ENCODE measurements around the gene EXD2. TPM values are rescaled to one million over a fixed set of nuclear protein-coding genes. Genes with fewer than 3 reads are reported as not detected.

Gene EXD2, protein sequence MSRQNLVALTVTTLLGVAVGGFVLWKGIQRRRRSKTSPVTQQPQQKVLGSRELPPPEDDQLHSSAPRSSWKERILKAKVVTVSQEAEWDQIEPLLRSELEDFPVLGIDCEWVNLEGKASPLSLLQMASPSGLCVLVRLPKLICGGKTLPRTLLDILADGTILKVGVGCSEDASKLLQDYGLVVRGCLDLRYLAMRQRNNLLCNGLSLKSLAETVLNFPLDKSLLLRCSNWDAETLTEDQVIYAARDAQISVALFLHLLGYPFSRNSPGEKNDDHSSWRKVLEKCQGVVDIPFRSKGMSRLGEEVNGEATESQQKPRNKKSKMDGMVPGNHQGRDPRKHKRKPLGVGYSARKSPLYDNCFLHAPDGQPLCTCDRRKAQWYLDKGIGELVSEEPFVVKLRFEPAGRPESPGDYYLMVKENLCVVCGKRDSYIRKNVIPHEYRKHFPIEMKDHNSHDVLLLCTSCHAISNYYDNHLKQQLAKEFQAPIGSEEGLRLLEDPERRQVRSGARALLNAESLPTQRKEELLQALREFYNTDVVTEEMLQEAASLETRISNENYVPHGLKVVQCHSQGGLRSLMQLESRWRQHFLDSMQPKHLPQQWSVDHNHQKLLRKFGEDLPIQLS
- total RNA-seq, result 1 to 10 TPM; 6.5 to 8.3 TPM

DNA sequence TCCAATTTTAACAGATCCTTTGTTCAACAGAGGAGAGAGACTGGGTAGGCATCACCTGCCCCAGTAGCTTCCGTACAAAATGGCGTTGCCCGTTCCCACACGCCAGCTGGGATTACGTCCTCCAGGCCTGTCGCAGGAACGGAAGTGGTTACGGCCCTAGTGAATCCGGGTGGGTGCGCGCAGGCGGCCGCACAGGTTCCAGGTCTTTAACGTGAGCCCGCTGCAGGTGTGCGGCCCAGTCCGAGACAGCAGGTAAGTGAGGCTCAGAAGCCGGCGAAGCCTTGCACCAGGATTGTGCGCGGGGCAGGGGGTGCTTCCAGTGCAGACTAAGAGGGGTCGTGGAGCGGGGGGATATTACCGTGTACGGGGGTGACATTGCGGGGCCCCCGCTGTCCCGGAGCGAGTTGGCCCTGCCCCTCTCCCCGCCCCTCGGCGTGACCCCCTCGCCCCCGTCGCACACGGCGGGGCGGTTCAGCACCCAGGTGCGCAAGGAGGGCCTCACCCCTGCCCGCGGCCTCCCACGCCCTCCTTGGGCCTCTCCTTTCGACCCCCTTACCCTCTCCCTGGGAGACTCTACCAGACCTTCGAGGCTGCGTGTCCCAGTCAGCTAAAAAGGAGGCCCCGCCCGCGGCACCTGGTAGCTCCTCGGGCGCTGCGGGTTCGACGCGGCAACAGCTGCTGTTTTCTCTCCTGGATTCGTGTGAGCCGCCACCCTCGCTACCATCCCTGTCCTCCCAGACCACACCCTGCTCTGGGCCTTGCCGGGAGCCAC is at the start of gene EXD2:
Gene EXD2 (plus strand): TSS at position 159 of the 772 bp plus-strand sequence. CDS start 17,973 bp downstream, outside the sequence.
- DNase-seq (peak; percentile 76), ATAC-seq (ENCODE audit: low read depth) (peak; percentile 86)
- peaks cover 7% of the 10 kb centered on the region for H3K27me3 Mint-ChIP-seq
- peak within 1 kb of the TSS; percentile 81 for H3K27ac Mint-ChIP-seq
- peak within 1 kb of the TSS; percentile 89 for H3K4me3 Mint-ChIP-seq
- no peaks in the 10 kb centered on the region for H3K9me3 Mint-ChIP-seq
- peaks cover 15% of the 10 kb centered on the region for H3K4me1 Mint-ChIP-seq
- no peaks in the 10 kb centered on the region for H3K36me3 Mint-ChIP-seq
- POLR2A ChIA-PET, result interaction anchor here (0.5 to 2.3 kb wide), 4 partner anchors 34 to 207 kb away, joined by 3 to 9 read pairs (median 3); partner anchors contain the start of genes DCAF5, ERH and SLC39A9

DNA sequence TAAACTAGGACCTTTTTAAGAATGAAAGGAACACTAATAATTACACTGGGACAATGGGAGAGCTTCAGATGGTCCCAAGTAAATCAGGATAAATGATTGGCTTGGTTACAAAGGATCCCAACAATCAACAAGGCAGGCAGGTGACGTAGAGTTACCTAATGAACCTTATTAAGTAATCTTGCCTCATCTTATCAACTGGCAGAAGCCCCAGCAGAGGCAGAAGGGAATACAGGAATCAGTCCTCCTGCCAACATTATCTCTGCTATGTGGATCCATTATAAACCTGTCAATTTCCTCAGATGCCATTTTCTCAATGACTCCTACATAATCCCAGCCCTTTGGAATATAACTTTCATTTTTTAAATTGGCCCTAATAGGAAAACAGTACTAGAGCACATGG is 49.7 kb upstream of the EXD2 start:
- peaks cover 16% of the 10 kb centered on the region for H3K36me3 Mint-ChIP-seq
- POLR2A ChIA-PET, result no interaction called here
- no peak for ATAC-seq (ENCODE audit: low read depth)
- H3K27ac Mint-ChIP-seq, result no peak overlapping the region
- DNase-seq, result no peak
- H3K27me3 Mint-ChIP-seq, result no peaks in the 10 kb centered on the region
- H3K9me3 Mint-ChIP-seq, result no peaks in the 10 kb centered on the region
- H3K4me1 Mint-ChIP-seq, result peaks cover 12% of the 10 kb centered on the region
- H3K4me3 Mint-ChIP-seq, result no peak overlapping the region

DNA sequence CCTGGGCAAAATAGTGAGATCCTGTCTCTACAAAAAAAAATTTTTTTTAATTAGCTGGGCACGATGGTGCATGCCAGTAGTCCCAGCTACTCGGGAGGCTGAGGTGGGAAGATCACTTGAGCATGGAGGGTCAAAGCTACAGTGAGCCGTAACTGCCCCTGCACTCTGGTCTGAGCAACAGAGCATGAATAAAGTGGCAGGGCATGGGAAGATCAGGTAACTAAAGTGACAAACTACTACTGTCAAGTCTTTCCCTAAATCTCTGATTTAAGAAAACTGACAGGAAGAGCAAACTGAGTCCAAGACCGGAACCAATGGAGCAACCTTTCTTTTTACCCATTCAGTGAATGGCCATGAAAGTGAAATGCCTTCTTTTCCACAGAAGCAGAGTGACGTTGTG is 49.2 kb upstream of the EXD2 start:
- Mint-ChIP-seq H3K4me1 (peaks cover 12% of the 10 kb centered on the region), H3K36me3 (peaks cover 16% of the 10 kb centered on the region), H3K9me3 (no peaks in the 10 kb centered on the region), H3K27me3 (no peaks in the 10 kb centered on the region), H3K4me3 (no peak overlapping the region), H3K27ac (no peak overlapping the region)
- POLR2A ChIA-PET, result no interaction called here
- DNase-seq, result no peak
- ATAC-seq (ENCODE audit: low read depth), result no peak

DNA sequence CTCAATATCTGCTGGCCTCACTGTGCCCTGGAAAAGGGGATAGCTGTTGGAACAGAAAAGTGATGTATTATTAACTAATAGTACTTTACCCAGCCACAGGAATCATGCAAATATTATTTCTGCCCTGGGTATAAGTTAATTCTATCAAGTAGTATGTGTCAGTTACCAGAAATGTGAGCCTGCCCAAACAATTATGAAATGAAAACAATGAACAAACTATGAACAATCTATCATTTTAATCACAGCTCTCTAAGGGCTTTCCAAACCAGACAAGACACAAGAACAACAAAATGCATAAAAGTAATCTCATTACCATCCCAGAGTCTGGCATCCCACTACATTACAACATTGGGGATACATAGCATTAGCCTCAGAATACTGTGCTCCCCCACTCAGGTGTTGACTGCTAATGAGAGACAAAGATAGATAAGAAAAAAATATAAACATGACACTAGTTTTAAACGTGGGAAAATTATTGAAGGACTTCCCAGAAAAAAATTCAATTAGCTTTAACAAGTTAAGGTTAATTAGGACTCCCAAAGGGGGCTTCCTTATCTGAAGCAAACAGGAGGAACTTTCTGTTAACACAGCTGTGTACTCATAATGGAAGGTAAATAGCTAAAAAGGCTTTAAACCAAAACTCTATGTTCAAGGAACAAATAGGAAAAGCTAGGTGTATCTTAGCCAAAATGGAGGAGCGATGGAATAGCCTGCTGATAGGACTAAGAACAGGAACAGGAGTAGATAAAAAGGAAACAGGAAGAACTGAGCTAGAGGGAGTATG is 41.6 kb upstream of the EXD2 start:
- Mint-ChIP-seq H3K27ac (no peak overlapping the region), H3K9me3 (no peaks in the 10 kb centered on the region), H3K36me3 (peaks cover 20% of the 10 kb centered on the region), H3K4me1 (peaks cover 32% of the 10 kb centered on the region), H3K4me3 (peak overlapping the region; percentile 20), H3K27me3 (peaks cover 5% of the 10 kb centered on the region)
- POLR2A ChIA-PET, result no interaction called here
- ATAC-seq (ENCODE audit: low read depth) (no peak), DNase-seq (no peak)

DNA sequence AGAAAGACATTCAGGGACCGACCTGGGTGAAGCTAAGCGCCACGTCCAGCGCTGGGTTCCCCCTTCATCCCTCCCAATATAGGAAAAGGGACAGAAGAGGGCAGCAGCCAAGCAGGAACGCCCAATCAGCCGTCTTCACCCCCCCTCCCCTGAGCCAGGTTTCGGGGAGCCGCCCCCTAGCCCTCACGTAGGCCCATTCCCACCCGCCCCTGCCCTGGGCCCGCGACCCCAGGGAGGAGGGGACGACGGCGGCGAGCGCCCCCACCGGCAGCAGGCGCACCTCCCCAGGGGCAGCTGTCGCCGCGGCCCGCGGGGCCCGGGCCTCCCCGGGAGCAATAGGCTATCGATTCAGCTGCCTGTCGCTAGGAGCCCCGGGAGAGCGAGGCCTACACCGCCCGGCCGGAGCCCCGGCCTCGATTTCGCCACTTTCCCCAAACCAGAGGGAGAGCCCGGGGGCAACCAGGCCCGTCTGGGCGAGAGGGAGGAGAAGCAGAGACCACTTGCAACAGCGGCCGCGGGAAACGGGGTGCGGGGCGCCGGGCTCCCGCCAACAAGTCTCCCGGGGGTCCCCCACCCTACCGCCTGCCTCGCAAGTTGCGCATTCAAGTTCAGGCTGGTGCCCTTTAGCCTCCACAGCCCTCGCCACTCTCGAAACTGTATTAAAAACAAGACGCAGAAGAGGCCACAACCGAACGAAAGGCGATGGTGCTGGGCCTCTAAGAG is 39.7 kb upstream of the EXD2 start:
- DNase-seq, result peak; percentile 83
- peaks cover 15% of the 10 kb centered on the region for H3K36me3 Mint-ChIP-seq
- H3K9me3 Mint-ChIP-seq, result no peaks in the 10 kb centered on the region
- H3K4me3 Mint-ChIP-seq, result peak overlapping the region; percentile 95
- peaks cover 21% of the 10 kb centered on the region for H3K27me3 Mint-ChIP-seq
- H3K4me1 Mint-ChIP-seq, result peaks cover 29% of the 10 kb centered on the region
- ATAC-seq (ENCODE audit: low read depth), result peak; percentile 55
- peak overlapping the region; percentile 96 for H3K27ac Mint-ChIP-seq
- POLR2A ChIA-PET, result interaction anchor here (1.4 to 2.7 kb wide), 5 partner anchors 8 to 247 kb away, joined by 3 to 17 read pairs (median 4); partner anchors contain the start of genes ERH, EXD2 and SLC39A9

DNA sequence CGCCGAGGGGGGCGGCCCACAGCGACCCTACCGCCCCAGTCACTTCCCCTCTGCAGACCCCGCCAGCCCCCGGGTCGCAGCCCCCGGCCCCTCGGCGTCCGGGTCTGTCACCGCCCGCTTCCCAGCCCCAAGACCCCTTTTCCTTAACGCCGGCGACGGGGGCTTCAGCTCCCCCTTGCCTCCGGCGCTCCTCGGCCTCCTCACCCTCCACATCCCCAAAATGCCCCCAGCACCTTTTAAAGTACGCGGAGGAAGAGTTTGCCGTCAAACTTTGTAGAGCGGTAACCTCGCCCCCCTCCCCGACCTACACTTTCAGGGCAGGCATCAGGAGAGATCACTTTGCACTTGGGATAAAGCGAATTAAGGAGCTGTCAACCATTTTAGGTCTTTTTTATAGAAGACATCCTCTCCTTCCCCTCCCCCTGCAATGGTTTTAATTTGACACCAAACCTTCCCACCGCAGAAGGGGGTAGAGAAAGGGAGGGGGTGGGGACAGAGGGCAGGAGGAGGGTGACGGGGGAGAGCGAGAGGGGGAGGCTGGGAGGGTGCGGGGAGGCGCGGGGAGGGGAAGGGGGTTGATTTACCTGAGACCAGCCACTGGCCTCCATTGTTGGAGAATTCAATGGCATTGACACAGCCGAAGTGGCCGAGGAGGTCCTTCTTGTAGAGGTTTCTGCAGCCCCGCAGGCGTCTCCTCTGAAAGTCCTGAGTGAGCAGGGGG is 39.0 kb upstream of the EXD2 start:
- Mint-ChIP-seq H3K27me3 (peaks cover 29% of the 10 kb centered on the region), H3K4me1 (peaks cover 29% of the 10 kb centered on the region), H3K27ac (peak overlapping the region; percentile 96), H3K4me3 (peak overlapping the region; percentile 95), H3K36me3 (peaks cover 15% of the 10 kb centered on the region), H3K9me3 (no peaks in the 10 kb centered on the region)
- ATAC-seq (ENCODE audit: low read depth) (peak; percentile 25), DNase-seq (peak; percentile 56)
- POLR2A ChIA-PET, result interaction anchor here (0.6 to 2.7 kb wide), 6 partner anchors 9 to 460 kb away, joined by 3 to 17 read pairs (median 5); partner anchors contain the start of genes ERH, EXD2 and SLC39A9

DNA sequence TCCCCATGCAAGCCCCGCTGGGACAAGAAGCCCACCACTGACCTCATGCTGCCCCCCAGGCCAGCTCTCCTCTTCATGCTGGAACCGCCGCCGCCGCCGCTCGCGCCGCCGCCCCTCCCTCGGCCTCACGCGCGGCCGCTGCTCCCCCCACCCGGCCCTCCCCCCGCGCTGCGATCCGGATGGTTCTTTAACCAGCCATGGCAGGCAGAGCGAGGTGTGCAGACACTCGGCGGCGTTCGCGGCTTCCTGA is 38.5 kb upstream of the EXD2 start, which contains the start of gene DCAF5:
Gene DCAF5 (minus strand): TSS at position 218 of the 250 bp plus-strand sequence. CDS start 141 bp downstream, at position 77.
- POLR2A ChIA-PET, result interaction anchor here (0.6 to 2.7 kb wide), 6 partner anchors 9 to 461 kb away, joined by 3 to 17 read pairs (median 5); partner anchors contain the start of genes ERH, EXD2 and SLC39A9
- no peak for DNase-seq
- Mint-ChIP-seq H3K27me3 (peaks cover 33% of the 10 kb centered on the region), H3K4me1 (peaks cover 26% of the 10 kb centered on the region), H3K36me3 (peaks cover 12% of the 10 kb centered on the region), H3K27ac (peak within 1 kb of the TSS; percentile 96), H3K9me3 (no peaks in the 10 kb centered on the region), H3K4me3 (peak within 1 kb of the TSS; percentile 97)
- ATAC-seq (ENCODE audit: low read depth), result peak; percentile 95

DNA sequence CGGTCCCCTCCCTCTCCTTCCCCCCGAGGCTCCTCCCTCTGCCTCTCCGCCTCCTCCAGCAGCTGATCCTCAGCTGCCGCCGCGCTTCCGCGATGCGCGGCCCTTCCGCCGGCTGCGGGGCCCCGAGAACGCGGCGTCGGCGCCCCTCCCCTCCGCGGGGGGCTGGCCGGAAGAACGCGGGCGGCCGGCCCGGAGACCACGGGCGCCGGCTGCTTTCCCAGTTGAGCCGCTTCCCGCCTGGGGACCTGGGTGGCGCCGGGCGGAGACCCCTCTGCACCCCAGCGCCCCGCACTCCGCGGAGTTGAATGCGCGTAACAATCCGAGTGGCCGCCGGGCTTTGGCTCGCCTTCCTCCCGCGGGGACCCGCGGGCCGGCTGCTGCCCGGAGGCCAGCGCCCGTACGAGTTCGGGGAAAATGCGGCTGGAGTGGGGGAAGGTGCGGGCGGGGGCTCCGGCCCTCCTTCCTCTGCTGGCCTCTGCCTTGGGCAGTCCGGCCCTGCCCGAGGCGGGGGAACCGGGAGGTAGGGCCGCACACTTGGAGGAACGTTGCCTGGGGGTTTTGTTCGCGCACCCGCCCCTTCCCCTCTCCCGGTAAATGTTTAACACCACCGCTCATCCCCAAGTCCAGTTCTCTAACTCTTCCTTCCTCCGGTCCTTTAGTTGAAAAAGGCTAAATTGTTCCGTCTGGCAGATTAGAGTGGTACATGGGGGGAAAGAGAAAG is 38.0 kb upstream of the EXD2 start:
- Mint-ChIP-seq H3K27me3 (peaks cover 34% of the 10 kb centered on the region), H3K27ac (peak overlapping the region; percentile 89), H3K4me3 (peak overlapping the region; percentile 97), H3K4me1 (peaks cover 26% of the 10 kb centered on the region), H3K36me3 (peaks cover 12% of the 10 kb centered on the region), H3K9me3 (no peaks in the 10 kb centered on the region)
- peak; percentile 87 for DNase-seq
- POLR2A ChIA-PET, result interaction anchor here (0.6 to 2.7 kb wide), 5 partner anchors 23 to 461 kb away, joined by 4 to 17 read pairs (median 6); partner anchors contain the start of genes ERH, EXD2 and SLC39A9
- ATAC-seq (ENCODE audit: low read depth), result no peak

DNA sequence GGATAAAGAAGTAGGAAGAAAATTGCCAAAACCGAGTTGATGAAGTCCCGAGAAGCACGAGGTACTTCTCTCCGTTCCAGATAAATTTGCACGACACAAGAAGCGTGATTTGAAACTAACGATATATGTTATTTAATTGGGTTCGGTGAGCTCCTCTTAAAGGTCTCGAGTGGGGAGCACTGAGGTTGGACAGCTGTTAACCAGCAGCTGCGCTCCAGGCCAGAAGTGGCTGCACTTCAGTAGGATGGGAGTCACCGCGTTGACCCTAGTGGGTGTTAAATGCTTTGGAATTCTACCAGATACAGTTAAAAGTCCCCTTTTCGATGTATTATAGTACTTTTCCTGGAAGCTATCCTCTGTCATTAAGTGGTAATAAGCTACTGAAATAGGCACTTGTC is 37.4 kb upstream of the EXD2 start:
- peak overlapping the region; percentile 97 for H3K4me3 Mint-ChIP-seq
- ATAC-seq (ENCODE audit: low read depth), result no peak
- DNase-seq, result no peak
- peaks cover 39% of the 10 kb centered on the region for H3K27me3 Mint-ChIP-seq
- H3K9me3 Mint-ChIP-seq, result no peaks in the 10 kb centered on the region
- peak overlapping the region; percentile 89 for H3K27ac Mint-ChIP-seq
- POLR2A ChIA-PET, result interaction anchor here (0.9 kb wide), 1 partner anchor 37 kb away, joined by 3 read pairs; the partner anchor contains the start of gene EXD2
- H3K4me1 Mint-ChIP-seq, result peaks cover 22% of the 10 kb centered on the region
- peaks cover 7% of the 10 kb centered on the region for H3K36me3 Mint-ChIP-seq

DNA sequence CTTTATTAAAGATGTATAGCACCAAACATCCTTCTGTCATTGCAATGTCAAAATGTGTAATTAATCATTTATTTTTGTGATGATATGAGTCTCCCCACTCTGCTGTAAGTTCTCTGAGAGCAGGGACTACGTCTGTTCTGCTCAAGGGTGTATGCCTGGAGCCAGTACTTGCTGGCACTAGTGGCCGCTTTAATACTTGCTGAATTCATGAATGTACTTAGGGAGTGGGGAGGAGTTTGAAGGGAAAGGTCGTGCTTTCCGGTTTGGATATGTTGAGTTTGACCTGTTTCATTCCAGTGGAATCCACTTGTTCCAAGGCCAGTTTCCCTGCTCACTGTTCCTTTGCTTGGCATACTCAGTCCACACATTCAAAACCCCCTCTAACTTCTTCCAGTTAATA is 36.5 kb upstream of the EXD2 start:
- no peak overlapping the region for H3K27ac Mint-ChIP-seq
- no peaks in the 10 kb centered on the region for H3K9me3 Mint-ChIP-seq
- peaks cover 48% of the 10 kb centered on the region for H3K27me3 Mint-ChIP-seq
- H3K36me3 Mint-ChIP-seq, result peaks cover 3% of the 10 kb centered on the region
- DNase-seq (no peak), ATAC-seq (ENCODE audit: low read depth) (no peak)
- H3K4me3 Mint-ChIP-seq, result no peak overlapping the region
- POLR2A ChIA-PET, result interaction anchor here (0.9 kb wide), 1 partner anchor 36 kb away, joined by 3 read pairs; the partner anchor contains the start of gene EXD2
- peaks cover 16% of the 10 kb centered on the region for H3K4me1 Mint-ChIP-seq

DNA sequence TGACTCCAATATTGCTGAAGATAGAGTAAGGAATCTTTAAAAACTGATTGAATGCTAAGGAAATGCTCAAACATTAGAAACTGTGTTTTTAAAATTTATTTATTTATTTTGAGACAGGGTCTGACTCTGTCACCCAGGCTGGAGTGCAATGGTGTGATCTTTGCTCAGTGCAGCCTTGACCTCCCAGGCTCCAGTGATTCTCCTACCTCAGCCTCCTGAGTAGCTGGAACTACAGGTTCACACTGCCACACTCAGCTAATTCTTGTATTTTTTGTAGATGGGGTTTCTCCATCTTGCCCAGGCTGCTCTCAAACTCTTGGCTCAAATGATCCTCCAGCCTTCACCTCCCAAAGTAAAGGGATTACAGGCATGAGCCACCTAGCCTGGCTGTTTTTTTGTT is 35.1 kb upstream of the EXD2 start:
- Mint-ChIP-seq H3K4me1 (peaks cover 6% of the 10 kb centered on the region), H3K36me3 (peaks cover 3% of the 10 kb centered on the region), H3K27ac (no peak overlapping the region), H3K4me3 (no peak overlapping the region), H3K9me3 (peaks cover 1% of the 10 kb centered on the region), H3K27me3 (peaks cover 58% of the 10 kb centered on the region)
- ATAC-seq (ENCODE audit: low read depth) (no peak), DNase-seq (no peak)
- POLR2A ChIA-PET, result no interaction called here

All from activated naive CD8-positive, alpha-beta T cell treated with anti-CD3 and anti-CD28 coated beads, Interleukin-2, amount 10 ng/mL, durations not matched to agents 7 days and 5 days (primary cell).